SIG-M5 treated with dmso at 0.1 percent for 504 hours (cell line): ENCODE results near the gene UQCC5.
A peak's percentile ranks its signal among the peaks of the same experiment; 100 is the strongest.

Experiments
- DNase-seq: peaks from one replicate; lab custom pipeline; 2025; ENCODE audit not compliant: unreplicated experiment; lab: John Stamatoyannopoulos, UW

Gene UQCC5

GRCh38 chr3:52532838-52533622 lies 3.4 kb upstream of the UQCC5 start:
- no peak for DNase-seq

DNA sequence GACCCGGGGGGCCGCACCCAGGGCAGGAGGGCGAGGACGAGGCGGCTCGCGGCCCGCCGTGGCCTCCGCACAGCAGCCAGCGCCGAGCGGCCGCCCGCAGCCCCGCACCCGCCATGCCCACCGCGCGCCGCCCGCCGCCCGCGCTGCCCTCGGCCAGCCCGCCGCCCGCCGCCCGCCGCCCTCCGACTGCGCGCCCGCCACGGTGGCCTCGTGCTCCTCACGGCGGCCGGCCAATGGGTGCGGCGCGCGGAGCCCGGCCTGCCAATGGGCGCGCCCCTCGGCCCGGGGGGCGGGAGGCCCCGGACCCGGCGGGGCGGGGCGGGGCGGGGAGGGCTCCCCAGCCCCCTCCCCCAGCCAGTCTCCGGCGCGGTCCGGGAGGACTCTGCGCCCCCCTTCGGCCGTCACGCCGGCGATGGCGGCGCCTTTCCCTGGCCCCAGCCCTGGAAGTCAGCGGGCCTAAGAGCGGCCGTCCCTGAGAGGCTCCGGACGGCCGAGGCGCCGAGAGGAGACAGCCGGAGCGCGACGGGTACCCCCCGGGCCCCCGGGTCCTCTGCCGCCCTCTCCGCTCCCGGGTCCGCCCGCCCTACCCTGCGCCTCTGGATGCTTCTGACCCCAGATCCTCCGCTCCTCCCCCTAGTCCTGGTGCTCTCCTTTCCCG lies 2.7 kb upstream of the UQCC5 start, which contains the start of gene NT5DC2:
Gene NT5DC2 (minus strand): TSS at position 235 of the 658 bp plus-strand sequence. CDS start 120 bp downstream, at position 115.
- peak; percentile 56 for DNase-seq

- peak; percentile 55 for DNase-seq
These were observed 1.9 kb upstream of the UQCC5 start for GRCh38 chr3:52534281-52535183.

DNA sequence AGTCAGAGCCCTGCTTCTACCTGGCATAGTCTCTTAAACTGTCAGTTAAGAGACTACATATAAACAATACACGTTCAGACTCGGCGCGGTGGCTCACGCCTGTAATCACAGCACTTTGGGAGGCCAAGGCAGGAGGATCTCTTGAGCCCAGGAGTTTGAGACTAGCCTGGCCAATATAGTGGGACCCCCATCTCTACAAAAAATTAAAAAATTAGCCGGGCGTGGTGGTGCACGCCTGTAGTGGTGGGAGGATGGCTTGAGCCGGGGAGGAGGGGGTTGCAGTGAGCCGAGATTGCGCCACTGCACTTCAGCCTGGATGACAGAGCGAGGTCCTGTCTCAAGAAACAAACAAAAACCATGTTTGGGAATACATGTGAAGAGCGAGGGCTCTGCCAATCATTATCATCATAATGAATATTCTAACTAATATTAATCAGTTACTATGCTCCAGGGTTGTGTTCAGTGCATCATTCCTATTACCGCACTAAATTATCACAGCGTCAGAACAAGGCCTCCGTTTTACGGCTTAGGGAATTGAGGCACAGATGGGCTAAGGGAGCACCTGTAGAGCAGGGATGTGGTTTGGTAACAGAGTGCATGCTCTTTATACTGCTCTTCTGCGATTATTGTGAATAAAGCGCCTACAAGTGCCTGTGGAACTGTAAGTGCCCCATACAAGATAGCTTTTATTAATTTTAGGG lies 844 bp upstream of the UQCC5 start:
- no peak for DNase-seq

GRCh38 chr3:52536112-52536368 lies 365 bp upstream of the UQCC5 start:
- DNase-seq, result no peak

DNA sequence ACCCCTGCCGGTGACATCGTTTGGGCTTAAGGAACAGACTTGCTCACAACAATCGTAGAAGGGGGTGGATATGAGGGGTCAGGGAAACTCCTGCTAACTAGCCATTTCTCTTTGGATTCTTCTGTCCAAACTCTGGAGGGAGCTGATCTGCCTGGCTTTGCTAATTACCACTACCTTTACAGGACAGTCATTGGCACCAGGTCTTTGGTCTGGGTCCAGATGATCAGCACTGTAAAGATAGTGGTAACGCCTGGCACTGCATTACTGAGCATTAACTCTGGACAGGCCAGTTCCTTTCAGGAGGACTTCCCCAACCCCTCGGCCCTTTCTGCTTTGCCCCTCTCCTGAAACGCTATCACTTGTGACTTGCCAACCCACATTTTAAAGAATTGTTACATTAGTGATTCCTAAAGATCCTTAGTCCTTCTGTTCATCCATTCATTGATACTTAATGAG lies 788 bp downstream of the UQCC5 start:
- no peak for DNase-seq

GRCh38 chr3:52537726-52538421 lies 1.5 kb downstream of the UQCC5 start:
- peak; percentile 11 for DNase-seq

DNA sequence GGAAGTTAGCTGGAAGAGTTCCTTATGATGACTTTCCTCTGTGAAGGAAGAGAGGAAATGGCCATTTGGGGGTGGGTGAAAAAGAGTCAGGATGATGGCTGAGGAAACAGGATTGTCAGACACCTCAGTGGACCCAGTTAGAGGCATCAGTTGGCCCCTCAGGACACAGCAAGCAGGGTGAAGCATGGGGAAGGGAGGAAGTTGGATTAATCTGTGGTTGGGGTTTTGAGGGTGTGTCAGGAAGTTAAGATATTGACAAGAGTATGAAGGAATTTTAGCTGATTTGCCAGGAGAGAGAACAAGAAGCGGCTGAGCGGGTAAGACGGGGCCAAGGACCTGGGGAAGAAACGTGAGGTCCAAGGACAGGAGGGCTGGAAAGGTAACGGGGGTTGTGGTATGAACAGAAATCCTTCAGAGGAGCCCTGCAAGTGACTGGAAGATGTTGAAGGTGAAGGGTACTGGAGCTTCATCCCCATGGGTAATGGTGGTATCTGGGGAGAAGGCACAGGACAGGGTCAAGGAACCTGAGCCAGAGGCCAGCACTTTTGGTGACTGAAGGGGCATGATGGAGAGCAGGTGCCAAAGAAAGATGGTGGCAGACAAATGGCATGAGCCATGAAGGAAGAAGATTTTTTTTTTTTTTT lies 2.7 kb downstream of the UQCC5 start:
- DNase-seq, result peak; percentile 39

GRCh38 chr3:52541050-52541449 lies 4.6 kb downstream of the UQCC5 start:
- DNase-seq, result no peak

GRCh38 chr3:52544937-52545336 lies 8.5 kb downstream of the UQCC5 start:
- no peak for DNase-seq

DNA sequence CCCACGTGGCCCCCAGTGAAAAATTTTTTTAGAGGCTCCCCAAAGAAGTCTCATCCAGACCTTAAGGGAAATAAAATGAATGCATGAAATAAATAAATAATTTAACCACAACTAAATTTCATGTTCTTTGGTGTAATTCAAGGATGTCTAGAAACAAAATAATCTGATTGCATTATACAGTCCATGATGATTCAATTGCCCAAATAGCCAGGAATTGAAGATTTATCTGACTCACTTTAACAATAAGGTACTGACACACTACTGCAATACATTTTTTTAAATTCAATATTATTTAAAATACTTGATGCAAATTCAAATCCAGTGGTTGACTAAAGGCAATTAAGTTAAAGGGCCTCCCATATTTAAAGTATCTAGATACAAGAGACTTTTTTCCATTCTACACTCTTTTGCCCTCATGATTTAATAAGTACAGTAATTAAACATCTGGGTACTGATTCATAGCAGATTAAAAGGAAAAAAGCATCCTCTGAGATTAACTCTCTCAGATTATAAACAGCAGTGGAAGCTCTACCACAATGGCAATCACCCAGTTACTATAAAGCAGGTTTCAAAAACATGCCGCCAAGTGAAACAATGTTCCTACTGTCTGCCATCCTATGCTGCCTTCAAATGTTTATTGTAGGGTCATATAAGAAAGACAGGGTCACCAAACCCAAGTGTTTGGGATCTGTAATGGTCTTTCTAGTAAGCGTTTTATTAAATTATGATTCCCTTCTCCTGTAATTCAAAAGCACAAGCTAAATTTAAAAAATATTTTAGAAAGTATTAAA lies 9.9 kb downstream of the UQCC5 start:
- DNase-seq, result no peak

GRCh38 chr3:52547143-52547542 lies 10.7 kb downstream of the UQCC5 start:
- DNase-seq, result no peak

- DNase-seq, result no peak
These were observed 14.7 kb downstream of the UQCC5 start for GRCh38 chr3:52551118-52551517.

- no peak for DNase-seq
These were observed 15.7 kb downstream of the UQCC5 start for GRCh38 chr3:52552089-52552488.

- DNase-seq, result no peak
These were observed 17.8 kb downstream of the UQCC5 start for GRCh38 chr3:52554026-52554755.

DNA sequence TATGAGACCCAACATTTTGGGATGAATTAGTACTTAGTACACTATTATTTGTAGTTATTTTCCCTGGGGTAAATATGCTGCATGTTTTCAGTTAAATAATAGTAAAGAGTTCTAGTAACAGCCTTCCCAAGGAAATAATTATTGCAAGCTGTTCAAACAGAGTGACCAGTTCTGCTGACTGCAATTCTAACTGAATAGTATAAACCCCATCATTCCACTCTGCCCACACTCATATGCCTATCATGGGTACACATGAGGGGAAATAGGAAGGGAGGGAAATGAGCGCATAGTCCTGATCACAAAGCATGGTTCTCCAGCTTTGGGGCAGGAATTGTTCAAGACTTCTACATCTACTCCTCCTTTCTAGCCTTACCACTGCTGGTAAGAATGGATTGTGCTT lies 18.7 kb downstream of the UQCC5 start:
- no peak for DNase-seq

DNA sequence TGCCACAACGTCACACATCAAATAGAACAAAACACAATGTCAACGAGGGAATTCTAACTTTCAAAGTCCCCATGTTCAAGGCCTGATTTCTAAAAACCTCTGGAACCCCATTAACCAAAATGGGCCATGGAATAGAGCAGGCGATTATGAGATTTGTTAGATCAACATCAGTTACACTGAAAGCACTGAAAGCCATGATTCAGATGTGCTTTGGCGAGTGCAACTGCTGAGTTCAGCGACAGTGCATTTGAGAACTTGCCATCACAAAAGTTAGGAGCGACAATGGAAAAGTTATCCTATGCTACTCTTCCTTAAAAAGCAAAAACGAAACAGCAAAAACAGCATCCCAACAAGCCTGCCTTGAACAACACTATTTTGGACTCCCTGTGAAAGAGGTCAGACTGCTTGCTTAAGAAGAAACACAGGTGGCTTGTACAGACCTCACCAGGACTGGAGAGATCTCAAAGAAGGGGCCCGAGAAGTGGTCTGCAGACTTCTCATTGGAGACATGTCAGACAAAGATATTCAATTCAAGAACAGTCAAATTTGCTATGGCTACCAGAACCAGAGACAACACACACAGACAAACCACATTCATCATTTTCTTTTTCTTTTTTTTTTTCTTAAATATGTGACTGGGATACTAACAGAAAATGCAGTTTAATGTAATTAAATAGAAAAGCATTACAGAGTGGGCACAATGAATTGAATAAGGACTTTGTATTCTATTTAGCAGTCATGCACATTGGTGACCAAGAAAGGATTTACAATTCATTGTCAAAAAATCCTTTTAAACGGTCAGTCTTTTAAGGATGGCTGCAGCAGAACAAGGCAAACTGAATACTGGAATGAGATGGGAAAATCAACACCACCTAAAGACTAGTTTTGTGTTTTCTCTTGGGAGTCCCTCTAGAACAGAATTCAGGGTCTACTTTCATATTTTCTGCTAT lies 20.9 kb downstream of the UQCC5 start:
- DNase-seq, result no peak
